Urothelium cell line (cell line): ENCODE data around the gene ARID1B.
"Not testable (repeated sequence)": the region's sequence is repeated elsewhere in the genome, so short reads cannot be mapped to it uniquely, and the experiment has no call there.

Experiments
- DNase-seq: peaks from one replicate; pipeline ENCODE4 v3.0.0; 2011; ENCODE audit warnings: low spot score, mixed read lengths
- FAIRE-seq: peaks from 2 replicates; lab custom pipeline; 2011; peaks lifted over from hg19 to GRCh38; lab: Jason Lieb, UNC

Gene ARID1B

DNA sequence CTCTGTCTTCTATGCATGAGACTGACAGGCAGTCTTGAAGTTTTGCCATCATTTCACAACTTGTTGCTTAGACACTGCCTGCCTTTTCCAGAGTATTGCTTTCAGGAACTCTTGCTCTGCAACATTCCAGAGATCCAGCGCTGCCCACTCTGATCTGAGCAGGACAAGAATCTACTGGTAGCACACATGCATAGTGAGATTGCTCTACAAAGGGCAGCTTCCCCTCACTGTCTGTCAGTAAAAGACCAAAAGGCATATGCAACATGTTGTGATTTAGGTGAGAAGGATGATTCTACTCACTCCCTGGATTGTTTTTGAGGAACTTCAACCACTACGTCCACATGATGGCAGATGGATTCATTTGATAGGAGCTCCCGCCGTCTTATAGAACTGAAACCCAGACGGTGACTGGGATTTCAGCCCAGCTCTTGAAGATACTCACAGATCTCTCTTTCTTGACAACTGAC, 259.1 kb downstream of the ARID1B start:
- FAIRE-seq = no peak

GRCh38 chr6:157037165-157037564, 260.0 kb downstream of the ARID1B start:
- FAIRE-seq = no peak
- no peak for DNase-seq

More for the DNA sequence above, 259.1 kb downstream of the ARID1B start:
- no peak for DNase-seq

- no peak for FAIRE-seq
- no peak for DNase-seq
These were observed 261.4 kb downstream of the ARID1B start for GRCh38 chr6:157038610-157039009.

GRCh38 chr6:157039639-157040038, 262.5 kb downstream of the ARID1B start:
- DNase-seq, FAIRE-seq: not testable (repeated sequence)

DNA sequence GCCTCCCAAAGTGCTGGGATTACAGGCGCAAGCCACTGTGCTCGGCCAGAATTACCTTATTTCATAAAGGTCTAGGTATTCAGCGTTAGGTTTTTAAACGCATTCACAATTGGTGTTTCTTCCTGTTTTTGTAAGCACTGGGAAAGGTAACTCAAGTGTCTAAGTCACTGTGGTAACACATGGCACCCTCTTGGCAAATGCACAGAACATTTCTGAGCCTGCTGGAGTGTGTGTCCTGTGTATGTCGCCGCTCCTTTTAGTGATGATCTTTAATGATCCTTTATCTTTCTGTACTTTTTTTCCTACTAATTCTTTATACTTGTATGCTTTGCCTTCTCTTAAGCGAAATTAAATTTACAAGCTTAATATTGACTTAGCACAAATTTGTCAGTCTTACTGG, 263.0 kb downstream of the ARID1B start:
- DNase-seq (no peak), FAIRE-seq (no peak)

- peak; percentile 70 for DNase-seq
- FAIRE-seq = no peak
These were observed 268.8 kb downstream of the ARID1B start for GRCh38 chr6:157045831-157046454.

DNA sequence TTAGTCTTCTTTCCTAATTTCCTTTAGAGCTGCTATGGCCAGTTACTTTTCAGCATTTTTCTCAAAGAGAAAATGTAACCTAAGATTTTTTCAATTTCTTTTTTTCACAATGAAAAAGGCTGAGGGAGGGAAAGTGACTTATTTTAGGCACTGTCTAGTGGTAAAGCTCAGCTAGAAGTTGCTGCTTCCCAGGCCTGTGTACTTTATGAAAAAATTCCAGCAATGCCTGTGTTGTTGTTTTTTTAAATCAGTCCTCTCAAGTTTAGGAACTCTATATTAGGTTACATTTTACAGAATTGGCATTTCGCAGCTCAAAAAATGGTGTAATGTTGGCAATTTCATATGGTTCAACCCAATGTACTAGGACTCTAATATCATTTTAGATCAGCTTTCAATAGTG, 269.6 kb downstream of the ARID1B start:
- no peak for FAIRE-seq

GRCh38 chr6:157047328-157047727, 270.1 kb downstream of the ARID1B start:
- FAIRE-seq (no peak), DNase-seq (no peak)

More for the DNA sequence above, 269.6 kb downstream of the ARID1B start:
- no peak for DNase-seq

GRCh38 chr6:157047951-157048350, 270.8 kb downstream of the ARID1B start:
- FAIRE-seq = no peak

DNA sequence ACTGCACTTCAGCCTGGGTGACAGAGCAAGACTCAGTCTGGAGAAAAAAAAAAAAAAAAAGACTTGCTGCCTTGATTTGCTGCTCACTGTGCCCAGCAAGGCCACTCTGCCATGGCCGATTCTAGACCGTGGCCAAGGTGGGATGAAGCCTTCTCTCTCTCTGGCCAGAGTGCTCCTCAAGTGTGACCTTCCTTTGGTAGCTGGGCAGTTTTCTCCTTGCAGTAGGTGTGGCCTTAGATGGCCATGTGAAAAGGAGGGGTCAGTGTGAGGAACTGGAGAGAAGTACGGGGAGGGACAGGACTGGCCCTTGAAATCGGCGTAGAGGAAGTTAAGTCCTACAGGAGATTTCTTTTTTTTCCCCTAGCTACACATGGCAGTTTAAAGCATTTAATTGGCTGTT, 272.0 kb downstream of the ARID1B start:
- FAIRE-seq (no peak), DNase-seq (no peak)

More at GRCh38 chr6:157047951-157048350, 270.8 kb downstream of the ARID1B start:
- DNase-seq = no peak

DNA sequence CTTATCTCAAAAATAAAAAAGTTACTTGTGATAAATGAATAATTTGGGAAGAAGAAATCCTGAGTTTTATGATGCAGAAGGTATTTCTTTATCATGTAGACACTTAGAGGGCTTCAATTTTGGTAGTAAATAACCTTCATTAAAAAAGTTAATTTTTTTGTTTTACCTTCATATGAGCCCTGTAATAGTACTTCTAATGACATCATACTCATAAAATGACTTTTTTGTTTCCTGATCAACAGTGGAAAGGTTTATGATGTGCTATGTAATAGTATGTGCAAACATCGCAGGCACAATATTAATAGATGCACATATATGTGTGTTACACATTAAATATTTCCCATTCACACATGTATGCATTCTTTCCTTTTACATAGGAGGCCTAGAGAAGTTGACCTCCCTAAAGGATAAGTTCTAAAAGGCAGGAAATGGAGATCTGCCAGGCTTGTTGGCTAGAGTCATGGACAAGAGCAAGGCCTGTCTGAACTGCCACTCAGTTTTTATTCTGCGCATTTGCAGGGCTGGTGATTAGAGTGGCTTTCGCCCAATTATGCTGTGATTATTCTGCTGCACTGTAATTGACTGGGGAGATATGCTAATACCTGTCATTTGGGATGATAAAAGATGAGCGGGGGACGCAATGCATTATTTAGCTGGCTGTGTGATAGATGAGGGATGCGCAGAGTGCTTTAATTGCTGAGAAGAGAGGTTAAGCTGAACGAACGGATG, 273.5 kb downstream of the ARID1B start:
- DNase-seq = no peak
- no peak for FAIRE-seq

DNA sequence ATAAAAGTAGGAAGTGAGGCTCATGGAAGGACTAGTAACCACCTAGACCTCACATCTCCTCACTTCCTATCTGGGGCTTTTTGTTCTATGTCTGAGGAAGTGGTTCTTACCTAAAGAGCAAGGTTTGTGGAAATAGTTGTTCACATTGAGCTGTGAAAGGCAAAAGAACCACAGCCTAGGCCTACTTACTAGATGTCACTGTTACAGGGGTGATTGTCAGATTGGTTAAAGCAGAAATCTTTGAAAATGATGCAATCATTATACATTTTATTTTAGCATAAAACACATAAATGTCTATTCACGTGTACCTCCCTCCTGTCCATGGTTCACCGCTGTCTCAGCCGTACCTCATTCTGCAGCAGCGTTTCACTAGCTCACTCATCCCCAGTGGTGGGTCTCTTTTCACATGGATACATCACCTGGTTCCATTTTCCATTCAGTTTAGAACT, 277.4 kb downstream of the ARID1B start:
- FAIRE-seq (no peak), DNase-seq (no peak)

DNA sequence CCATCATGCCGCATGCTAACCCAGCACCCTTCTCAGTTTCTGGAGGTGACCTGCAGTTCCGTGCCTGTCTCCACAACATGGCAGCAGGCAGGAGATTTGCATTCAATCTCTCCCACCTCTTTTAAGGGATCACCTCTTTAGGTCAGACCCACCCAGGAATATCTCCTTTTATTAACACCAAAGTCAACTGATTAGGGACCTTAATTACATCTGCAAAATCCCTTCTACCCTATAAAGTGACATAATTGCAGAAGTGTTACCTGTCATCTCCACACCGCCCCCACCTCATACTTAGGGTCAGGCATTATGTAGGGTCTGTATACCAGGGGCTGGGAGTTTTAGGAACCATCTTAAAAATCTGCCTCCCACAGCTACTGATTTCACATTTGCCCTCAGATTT, 278.7 kb downstream of the ARID1B start:
- no peak for FAIRE-seq
- DNase-seq = no peak

DNA sequence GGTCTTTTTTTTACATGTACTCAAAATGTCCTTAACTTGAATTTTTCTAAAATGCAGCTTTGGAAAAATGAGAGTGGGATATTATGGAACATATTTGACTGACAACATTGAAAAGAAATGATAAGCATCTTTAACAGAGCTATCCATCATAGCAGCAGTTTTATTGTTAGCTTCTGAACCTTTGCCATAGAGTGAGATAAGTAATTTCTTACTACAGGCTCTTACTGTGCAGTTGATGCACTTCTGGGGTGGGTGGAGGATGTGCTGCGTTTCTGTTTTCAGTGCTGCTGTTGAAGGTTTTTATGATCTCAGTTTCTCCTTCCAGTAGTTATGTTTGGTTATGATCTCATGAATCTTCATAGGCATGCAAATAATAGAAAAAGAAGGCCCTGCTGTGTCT, 279.1 kb downstream of the ARID1B start:
- FAIRE-seq (no peak), DNase-seq (no peak)

- DNase-seq (no peak), FAIRE-seq (no peak)
These were observed 281.4 kb downstream of the ARID1B start for GRCh38 chr6:157058574-157058973.

- no peak for DNase-seq
These were observed 282.6 kb downstream of the ARID1B start for GRCh38 chr6:157059781-157060180.

GRCh38 chr6:157060440-157060952, 283.3 kb downstream of the ARID1B start:
- FAIRE-seq = no peak
- no peak for DNase-seq

More at GRCh38 chr6:157059781-157060180, 282.6 kb downstream of the ARID1B start:
- no peak for FAIRE-seq

DNA sequence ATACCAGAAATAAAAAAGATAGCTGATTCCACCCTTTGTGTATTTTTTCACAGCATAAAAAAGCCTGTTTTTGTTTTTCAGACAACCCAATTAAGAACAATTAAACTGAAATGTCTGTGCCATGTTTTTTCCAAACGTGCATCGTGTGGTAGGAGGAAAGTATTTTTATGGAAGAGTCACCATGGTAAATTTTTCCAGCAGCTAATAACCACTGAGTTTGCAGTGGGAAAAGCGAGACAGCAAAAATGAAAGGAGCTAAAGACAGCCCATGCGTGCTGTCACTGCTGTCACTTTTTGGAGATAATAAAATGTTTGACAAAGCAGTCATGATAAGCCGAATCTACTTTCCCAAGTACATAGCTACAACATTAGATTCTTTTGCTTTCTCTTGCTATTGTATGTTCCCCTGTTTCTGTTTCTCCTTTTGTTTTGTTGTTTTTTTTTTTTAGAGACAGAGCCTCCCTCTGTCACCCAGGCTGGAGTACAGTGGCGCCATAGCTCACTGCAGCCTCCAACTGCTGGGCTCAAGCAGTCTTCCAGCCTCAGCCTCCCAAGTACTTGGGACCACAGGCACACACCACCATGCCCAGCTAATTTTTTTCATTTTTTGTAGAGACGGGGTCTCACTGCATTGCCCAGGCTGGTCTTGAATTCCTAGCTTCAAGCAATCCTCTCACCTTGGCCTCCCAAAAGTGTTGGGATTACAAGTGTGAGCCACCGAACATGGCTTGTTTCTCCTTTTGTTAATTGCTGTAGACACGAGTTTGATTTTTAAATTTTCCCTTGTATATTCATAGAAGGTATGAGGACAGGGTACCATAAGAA, 284.8 kb downstream of the ARID1B start:
- DNase-seq = no peak
- no peak for FAIRE-seq

GRCh38 chr6:157063176-157063905, 286.2 kb downstream of the ARID1B start:
- no peak for DNase-seq
- no peak for FAIRE-seq

- FAIRE-seq (no peak), DNase-seq (no peak)
These were observed 286.7 kb downstream of the ARID1B start for GRCh38 chr6:157063923-157064322.
